ENCODE data around the gene MAST3. TPM values are rescaled to one million over a fixed set of nuclear protein-coding genes. Genes with fewer than 3 reads are reported as not detected.

MAST3 gene
- polyA plus RNA-seq, 1 of the 3 experiments (the other 2 are of a cell fraction): 4.5 TPM

GRCh38 chr19:18152442-18152816 is 54.9 kb downstream of the MAST3 start (continued):
- TF ChIP-seq, protein P1, sequence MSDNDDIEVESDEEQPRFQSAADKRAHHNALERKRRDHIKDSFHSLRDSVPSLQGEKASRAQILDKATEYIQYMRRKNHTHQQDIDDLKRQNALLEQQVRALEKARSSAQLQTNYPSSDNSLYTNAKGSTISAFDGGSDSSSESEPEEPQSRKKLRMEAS (IDR thresholded peaks at IDR 0.05; ENCODE audit: low read depth): 0 out of 2 replicates have a peak, but pooled peaks have one; percentile 9
- TF ChIP-seq TAF1 (IDR thresholded peaks at IDR 0.05; ENCODE audit: borderline replicate concordance, low read depth, low read length): peak; percentile 53; the same call in 1 of the 2 replicates
- TF ChIP-seq ELF1 (IDR thresholded peaks at IDR 0.05): peak; percentile 75
- TF ChIP-seq MXI1 (IDR thresholded peaks at IDR 0.05; ENCODE audit: low read depth, low read length): peak; percentile 68
- no peak for TF ChIP-seq TCF12 (IDR thresholded peaks at IDR 0.05)
- TF ChIP-seq RCOR1 (IDR thresholded peaks at IDR 0.05; ENCODE audit: low read length): no peak
- no peak for TF ChIP-seq IRF3 (IDR thresholded peaks at IDR 0.05; ENCODE audit: low read depth, low read length)
- TF ChIP-seq FOSL2 (IDR thresholded peaks at IDR 0.05; ENCODE audit: borderline replicate concordance, low read depth): no peak
- TF ChIP-seq, protein P2, sequence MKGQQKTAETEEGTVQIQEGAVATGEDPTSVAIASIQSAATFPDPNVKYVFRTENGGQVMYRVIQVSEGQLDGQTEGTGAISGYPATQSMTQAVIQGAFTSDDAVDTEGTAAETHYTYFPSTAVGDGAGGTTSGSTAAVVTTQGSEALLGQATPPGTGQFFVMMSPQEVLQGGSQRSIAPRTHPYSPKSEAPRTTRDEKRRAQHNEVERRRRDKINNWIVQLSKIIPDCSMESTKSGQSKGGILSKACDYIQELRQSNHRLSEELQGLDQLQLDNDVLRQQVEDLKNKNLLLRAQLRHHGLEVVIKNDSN (IDR thresholded peaks at IDR 0.05; ENCODE audit: borderline replicate concordance, low read depth): no peak
- TF ChIP-seq CHD2 (IDR thresholded peaks at IDR 0.05; ENCODE audit: low read length, partially characterized antibody): peak; percentile 43
- peak; percentile 57 for TF ChIP-seq GABPA (IDR thresholded peaks at IDR 0.05; ENCODE audit: low read depth)
- no peak for TF ChIP-seq GATA2 (CRISPR knock-in tag; IDR thresholded peaks at IDR 0.05)
- no peak for TF ChIP-seq ZBTB33 (IDR thresholded peaks at IDR 0.05; ENCODE audit: borderline replicate concordance, low read depth)
- TF ChIP-seq MEF2A (IDR thresholded peaks at IDR 0.05; ENCODE audit: borderline replicate concordance, low read depth): no peak
- no peak for TF ChIP-seq EZH2phosphoT487 (IDR thresholded peaks at IDR 0.05; ENCODE audit: borderline replicate concordance, low read depth)
- TF ChIP-seq EP300 (IDR thresholded peaks at IDR 0.05; ENCODE audit: borderline replicate concordance in 1 of 2, low read depth in 1 of 2, low read length in 1 of 2): no peak
- TF ChIP-seq SMC3 (IDR thresholded peaks at IDR 0.05; ENCODE audit: low read depth, low read length): peak; percentile 11; the same call in 1 of the 2 replicates
- TF ChIP-seq NRF1 (IDR thresholded peaks at IDR 0.05; ENCODE audit: low read depth, low read length): no peak
- TF ChIP-seq, protein P3, sequence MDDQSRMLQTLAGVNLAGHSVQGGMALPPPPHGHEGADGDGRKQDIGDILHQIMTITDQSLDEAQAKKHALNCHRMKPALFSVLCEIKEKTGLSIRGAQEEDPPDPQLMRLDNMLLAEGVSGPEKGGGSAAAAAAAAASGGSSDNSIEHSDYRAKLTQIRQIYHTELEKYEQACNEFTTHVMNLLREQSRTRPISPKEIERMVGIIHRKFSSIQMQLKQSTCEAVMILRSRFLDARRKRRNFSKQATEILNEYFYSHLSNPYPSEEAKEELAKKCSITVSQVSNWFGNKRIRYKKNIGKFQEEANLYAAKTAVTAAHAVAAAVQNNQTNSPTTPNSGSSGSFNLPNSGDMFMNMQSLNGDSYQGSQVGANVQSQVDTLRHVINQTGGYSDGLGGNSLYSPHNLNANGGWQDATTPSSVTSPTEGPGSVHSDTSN (IDR thresholded peaks at IDR 0.05): peak; percentile 0; the same call in 1 of the 2 replicates
- TF ChIP-seq REST (IDR thresholded peaks at IDR 0.05; ENCODE audit: low read depth, low read length): no peak
- TF ChIP-seq FOXM1 (IDR thresholded peaks at IDR 0.05; ENCODE audit: low read depth): no peak
